Measurements from ENCODE around the gene CYP4V2.
A peak's percentile ranks its signal among the peaks of the same experiment; 100 is the strongest.

The CYP4V2 gene

DNA sequence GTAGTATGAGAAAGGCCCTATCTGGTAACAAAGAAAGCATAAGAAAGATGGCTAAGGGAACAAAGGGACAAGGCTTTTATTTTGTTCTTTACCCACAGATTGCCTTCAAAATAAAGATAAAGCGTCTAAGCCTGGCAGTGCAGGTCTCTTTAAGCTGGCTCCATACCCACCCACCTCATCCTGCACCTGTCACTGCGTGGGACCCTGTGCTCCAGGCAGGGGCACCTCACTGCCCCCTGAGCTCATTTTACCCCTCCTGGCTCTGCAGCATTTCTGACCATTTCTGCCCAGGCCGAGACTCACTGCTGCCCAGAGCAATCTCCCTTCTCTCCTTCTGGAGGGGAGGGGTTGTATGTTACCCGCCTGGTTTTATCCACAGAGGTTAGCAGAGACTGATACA, 1.7 kb upstream of the CYP4V2 start:
- no peak for DNase-seq (ENCODE audit: low spot score)

DNA sequence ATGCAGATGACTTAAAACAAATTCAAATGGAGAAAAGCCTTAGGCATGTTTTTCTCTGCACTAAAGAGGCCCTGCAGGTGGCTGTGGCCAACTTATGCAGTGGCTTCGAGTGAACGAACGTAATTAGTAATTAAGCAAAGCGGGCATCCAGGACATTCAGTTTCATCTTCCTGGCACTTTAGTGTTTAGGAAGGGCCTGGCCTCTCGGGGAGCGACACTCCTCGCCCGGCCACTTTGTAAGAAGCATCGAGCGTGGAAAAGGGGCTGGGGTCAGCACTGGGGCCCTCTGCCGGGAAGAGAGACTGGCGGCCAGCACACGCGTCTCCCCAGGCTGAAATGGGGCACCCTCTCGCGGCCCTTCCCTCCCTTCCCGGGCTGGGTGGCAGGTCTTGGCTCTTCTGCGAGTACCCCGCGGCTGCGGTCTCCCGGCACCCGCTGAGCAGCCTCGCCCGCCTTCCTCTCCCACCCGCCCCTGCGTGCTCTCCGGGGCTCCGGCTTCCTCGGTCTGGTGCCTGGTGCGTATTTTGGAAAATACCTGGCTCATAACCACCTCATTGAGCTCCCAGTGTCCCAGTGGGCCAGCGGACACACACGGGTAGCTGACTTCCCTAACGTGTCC, 677 bp upstream of the CYP4V2 start:
- DNase-seq (ENCODE audit: low spot score) = peak; percentile 41

DNA sequence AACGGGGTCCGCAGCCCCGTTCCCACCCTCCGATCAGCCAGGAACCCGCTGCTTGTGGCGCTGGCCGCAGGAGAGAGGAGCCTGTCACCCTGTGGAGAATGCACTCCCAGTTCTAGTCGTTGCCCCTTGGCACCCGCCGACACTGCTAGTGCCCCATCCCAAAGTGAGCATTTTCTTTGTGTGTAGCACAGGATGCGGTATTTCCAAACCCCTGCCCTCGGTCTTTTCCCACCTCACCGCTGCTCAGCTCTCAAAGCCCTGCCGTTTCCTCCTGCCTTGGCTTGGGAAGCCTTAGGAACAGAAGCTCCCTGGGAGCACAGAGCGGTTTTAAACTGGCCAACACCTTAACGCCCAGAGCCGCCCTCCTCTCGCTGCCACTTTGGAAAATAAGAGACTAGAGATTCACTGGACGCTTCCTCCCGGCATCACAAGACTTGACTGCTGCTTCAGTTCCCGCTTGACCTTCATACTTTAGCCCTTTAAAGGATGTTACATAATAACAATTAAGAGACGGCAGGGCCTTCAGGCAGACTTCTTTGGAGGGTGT, 772 bp downstream of the CYP4V2 start:
- peak; percentile 7 for DNase-seq (ENCODE audit: low spot score)

DNA sequence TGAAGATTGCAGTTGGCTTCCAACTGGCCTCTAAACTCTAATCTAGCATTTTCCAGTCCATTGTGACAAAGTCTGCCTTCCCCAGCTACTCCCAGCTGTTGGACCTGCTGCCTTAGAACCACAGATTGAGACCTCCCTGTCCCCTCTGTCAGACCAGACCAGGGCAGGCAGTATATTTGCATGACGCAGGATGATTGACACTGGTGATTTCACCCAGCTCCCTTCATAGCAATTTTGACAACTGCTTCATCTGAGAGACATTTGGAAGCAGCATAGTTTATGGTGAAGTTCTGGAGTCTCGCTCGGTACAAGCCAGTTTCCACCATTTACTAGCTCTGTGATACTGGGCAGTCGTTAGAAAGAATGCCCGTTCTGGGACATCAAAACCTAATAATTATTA, 2.5 kb downstream of the CYP4V2 start:
- no peak for DNase-seq (ENCODE audit: low spot score)

DNA sequence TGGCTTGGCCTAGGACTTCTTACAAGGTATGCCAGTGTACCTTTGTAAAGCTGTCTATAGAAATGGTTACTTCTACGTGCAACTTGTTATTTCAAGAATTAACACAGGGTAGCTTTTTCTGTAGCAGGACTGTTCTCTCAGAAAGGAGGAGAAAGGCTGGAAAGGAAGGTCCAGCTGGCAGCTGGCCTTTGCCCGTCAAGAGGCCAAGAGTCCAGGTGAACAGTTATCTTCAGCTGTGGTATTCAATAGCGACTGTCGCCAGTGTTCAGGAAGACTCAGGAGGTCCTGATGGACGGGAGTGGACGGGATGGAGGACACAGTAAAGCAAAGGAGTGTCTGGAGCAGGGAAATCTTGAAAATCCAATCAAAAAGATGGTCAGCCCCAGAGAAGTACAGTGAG, 4.7 kb downstream of the CYP4V2 start:
- DNase-seq (ENCODE audit: low spot score) = no peak

DNA sequence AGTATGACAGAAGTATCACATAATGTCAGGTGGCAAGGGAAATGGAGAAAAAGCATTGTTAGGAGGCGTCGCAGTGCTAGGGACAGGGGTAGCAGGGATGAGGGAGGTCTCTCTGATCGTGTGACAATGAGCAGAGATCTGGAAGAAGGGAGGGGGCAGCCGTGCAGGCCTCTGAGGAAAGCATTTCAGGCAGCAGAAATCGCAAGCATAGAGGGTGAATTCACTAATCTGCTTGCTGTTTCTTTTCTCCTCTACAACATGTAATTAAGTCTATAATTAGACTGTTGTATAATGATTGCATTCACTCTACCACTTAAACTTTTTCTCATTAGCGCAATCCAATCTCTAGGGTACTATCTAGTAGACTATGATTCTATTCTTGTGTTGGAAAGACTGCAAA, 9.1 kb downstream of the CYP4V2 start:
- DNase-seq (ENCODE audit: low spot score) = no peak

DNA sequence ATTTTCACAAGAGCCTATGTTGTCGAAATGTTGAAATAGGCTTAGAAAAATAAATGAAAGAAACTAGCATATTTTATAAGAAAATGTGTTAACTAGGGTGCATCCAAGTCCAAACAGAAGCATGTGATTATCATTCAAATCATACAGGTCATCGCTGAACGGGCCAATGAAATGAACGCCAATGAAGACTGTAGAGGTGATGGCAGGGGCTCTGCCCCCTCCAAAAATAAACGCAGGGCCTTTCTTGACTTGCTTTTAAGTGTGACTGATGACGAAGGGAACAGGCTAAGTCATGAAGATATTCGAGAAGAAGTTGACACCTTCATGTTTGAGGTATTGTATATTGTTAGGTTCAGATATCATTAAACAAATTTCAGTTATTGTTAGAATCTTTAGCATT, 9.6 kb downstream of the CYP4V2 start:
- no peak for DNase-seq (ENCODE audit: low spot score)

DNA sequence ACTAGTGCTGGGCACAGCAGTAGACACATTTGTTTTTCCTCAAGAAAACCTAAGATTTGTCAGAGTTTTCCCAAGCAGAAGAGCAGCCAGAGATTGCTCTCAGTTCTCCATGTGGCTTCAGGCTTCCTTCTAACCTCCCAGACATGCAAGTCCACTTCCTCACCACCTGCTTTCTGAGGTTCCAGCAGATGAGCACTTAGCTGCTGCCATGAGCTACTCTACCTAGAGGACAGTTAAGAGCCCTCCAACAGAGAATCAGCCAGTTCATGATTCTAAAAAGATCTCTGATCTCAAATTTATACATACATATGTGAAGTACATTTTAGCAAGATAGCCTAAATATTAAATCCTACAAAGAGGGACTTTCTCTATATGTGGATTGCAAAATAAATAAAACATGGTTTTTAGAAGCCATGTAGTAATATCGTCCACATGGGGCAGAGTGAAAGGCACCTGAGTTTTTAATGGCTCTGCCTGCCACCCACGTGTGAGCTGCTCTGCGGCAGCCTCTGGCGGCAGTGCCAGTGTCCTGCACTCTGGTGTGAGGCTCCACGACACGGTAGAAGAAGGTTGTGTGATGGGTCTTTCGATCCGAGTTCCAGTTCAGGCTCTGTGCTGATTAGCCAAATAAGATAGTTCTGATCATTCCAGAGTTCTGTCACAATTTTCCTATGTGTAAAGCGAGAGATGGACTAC, 10.3 kb downstream of the CYP4V2 start:
- peak; percentile 60 for DNase-seq (ENCODE audit: low spot score)

DNA sequence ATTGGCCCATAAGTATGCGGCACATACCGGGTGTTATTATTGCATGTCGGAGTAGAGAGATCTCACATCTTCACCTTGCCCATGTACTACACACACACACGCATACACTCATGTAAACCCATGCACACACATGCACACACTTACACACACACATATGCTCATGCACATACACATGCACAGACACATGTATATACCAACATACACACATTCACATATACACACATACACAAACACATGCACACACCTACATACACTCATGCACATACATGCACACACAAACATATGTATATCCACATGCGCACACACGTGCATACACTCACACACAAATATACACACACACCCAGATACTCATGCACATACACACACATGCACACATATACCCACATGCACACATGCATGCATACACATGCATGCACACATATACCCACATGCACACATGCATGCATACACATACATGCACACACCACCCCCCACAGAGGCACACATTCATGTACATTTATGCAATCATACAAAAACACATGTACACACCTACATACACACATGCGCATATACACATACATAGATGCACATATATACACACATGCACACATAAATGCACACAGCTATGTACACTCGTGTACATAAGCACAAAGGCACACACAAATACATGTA, 11.2 kb downstream of the CYP4V2 start:
- DNase-seq (ENCODE audit: low spot score) = no peak

DNA sequence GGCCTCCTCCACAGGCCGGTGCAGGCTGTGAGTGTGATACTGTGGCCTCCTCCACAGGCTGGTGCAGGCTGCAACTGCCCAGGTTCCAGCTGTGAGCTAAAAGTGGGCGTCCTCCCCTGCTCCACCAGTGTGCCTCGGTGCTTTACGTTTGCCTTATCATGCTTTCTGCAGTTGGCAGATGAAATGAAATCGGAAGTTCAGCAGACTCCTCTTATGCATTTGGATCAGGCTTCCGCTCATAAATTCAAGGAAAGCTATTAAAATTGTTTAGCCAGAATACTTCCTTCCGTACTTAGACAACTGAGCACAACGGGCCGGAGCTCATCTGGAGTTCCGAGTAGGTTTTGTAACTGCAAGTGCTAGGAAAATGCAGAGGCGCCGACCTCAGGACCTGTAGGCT, 12.0 kb downstream of the CYP4V2 start:
- no peak for DNase-seq (ENCODE audit: low spot score)

DNA sequence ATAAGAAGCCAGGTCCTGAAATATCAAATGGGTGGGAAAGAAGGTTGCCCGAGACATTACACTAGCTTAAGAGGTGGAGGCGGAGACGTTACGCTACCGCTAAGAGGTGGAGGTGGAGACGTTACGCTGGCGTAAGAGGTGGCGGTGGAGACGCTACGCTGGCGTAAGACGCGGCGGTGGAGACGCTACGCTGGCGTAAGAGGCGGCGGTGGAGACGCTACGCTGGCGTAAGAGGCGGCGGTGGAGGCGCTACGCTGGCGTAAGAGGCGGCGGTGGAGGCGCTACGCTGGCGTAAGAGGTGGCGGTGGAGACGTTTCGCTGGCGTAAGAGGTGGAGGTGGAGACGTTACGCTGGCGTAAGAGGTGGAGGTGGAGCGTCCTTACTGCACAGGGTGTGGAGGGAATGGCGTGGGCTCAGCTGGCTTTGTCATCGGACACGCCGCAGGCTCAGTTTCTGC, 12.8 kb downstream of the CYP4V2 start:
- no peak for DNase-seq (ENCODE audit: low spot score)

DNA sequence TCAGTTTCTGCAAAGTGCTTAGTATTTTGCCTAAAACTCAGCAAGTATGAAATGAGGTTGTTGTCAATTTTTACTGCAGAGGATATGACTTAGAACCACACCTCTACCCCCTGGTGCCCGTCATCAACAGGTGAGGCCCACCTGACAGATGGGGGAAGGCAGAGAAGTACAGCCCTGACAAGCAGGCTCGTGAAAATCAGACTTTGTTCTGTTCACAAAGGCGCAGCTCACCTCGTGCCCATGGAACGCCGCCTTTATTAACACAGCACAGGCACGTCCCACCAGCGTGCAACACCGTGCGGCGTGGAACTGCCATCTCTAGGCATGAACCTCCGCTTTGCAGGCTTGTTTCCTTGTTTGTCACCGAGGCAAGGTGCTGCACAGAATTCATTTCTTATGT, 13.3 kb downstream of the CYP4V2 start:
- DNase-seq (ENCODE audit: low spot score) = no peak

DNA sequence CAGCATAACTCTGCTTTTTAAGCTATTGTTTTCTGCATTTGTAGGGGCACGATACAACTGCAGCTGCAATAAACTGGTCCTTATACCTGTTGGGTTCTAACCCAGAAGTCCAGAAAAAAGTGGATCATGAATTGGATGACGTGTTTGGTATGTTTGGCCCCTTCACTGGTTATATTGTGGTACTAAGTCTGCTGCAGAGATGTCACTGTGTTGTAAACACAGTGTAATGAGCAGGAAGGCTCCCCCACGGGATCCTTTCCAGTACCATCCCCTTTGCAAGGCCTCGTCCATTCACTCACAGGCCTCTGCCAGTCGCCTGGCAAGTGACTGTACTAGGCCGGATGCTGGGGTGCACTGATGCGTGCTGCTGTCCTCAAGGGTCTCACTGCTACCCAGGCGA, 13.8 kb downstream of the CYP4V2 start:
- DNase-seq (ENCODE audit: low spot score) = no peak

DNA sequence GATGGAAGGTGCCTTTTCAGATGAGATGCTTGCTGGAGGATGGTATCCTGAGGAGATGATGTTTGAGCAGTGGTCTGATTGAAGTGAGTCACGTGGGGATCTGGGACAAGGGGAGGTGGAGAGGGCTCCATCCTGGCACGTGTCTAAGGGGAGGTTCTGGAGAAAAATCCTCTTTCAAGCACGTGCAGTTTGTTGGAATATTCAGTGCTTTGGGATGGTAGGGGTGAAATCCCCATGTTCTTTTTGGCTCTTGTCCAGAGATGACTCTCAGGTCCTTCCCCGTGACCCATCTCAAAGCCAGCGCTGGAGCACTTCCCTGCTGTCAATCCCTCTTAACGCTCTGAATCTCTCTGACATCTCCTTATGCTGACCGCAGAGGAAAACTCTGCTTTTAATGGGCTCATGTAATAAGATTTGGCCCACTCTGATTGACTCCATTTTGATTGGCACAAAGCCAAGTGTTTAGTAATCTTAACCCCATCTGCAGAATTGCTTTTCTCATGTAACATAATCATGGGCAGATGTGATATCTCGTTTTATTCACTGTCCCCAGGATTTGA, 25.2 kb downstream of the CYP4V2 start:
- no peak for DNase-seq (ENCODE audit: low spot score)

DNA sequence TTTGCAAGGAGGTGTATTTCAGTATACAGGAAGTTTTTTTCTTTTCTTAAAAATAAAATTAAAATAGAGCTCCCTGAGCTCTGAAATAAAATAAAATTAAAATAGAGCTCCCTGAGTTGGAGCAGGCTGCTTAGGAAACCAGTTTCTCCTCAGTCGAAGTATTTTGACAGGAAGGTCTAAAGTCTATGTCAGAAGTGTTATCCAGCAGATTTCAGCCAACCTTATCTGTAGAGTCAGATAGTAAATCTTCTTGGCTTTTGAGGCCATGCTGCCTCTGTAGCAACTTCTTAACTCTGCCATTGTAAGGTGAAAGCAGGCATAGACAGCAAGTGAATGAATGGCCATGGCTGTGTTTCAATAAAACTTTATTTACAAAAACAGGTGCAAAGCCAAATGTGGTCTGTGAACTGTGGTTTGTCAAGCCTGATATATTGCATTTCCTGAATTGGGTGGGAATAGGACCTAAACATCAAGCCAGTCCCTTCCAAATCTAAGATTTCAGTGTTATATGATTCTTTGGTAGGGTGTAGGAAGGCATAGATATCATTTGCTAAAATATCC, 26.4 kb downstream of the CYP4V2 start:
- DNase-seq (ENCODE audit: low spot score) = no peak

DNA sequence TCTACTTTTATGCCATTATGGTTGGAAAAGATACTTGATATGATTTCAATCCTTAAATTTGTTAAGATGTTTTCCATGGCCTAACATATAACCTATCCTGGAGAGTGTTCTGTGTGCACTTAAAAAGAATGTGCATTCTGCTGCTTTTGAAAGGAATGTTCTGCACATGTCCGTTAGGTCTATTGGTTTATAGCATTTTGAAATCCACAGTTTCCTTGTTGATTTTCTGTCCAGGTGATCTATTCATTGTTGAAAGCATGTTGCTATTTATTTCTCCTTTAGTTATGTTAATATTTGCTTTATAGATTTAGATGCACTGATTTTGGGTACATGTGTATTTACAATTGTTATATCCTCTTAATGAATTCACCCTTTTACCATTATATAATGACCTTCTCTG, 30.3 kb downstream of the CYP4V2 start:
- DNase-seq (ENCODE audit: low spot score) = no peak

DNA sequence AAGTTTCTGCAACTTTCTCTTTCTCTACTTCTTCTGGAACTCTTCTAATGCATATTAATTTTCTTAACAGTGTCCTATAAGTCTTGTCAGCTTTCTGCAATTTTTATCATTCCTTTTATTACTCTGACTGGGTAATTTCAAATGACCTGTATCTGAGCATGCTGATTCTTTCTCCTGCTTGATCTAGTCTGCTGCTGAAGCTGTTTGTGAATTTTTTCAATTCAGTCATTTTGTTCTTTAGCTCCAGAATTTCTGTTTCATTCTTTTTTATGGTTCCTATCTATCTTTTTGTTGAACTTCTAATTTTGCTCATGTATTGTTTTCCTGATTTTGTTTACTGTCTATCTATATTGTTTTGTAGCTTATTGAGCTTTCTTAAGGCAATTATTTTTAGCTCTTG, 34.5 kb downstream of the CYP4V2 start:
- no peak for DNase-seq (ENCODE audit: low spot score)

DNA sequence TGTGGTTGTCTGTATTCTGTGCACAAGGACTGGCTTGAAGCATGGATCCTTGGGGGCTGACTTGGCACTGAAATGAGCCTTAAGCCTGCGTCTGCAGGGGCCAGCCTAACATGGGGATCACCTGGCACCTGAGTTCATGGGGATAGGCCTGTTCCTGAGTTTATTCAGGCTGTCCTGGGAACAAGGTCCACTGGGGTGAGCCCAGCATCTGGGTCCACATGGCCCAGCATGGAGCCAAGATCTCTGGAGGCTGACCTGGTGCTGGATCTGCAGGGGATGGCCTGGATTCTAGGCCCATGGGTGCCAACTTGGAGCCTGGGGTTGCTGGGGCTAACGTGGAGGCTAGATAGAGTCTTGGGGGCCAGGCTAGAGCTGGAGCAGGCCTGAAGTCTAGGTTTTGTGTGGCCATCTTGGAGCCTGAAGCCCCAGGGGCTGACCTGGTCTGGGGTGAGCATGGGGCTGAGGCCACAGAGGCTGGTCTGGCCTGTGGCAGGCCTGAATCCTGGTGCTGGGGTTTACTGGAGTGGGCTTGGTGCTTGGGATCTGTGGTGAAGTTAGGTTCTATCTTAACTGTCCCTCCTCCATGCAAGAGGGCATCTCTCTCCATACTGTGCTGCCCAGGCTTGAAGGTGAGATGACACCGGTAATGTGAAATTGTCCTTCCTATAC, 35.3 kb downstream of the CYP4V2 start:
- no peak for DNase-seq (ENCODE audit: low spot score)

DNA sequence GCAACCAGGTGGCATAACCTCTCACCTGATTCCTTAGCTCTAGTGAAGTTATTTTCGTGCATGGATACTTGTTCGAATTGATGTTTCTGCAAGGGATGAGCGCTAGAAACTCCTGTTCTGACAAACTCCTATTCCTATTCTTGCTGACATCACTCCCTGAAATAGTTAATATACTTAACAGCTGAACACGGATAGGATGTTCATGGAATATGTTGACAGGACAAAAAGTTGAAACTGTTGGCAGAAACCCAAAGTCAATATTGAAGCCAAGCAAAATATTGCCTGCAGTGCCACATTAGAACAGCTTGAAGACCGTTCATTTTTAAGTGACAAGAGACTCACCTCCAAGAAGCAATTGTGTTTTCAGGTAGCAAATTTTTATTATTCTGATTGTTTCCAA, 35.9 kb downstream of the CYP4V2 start, which contains the start of gene KLKB1:
KLKB1 (plus strand) TSS at position 287 of the 400 bp plus-strand sequence. CDS start 689 bp downstream, outside the sequence.
- DNase-seq (ENCODE audit: low spot score) = no peak

DNA sequence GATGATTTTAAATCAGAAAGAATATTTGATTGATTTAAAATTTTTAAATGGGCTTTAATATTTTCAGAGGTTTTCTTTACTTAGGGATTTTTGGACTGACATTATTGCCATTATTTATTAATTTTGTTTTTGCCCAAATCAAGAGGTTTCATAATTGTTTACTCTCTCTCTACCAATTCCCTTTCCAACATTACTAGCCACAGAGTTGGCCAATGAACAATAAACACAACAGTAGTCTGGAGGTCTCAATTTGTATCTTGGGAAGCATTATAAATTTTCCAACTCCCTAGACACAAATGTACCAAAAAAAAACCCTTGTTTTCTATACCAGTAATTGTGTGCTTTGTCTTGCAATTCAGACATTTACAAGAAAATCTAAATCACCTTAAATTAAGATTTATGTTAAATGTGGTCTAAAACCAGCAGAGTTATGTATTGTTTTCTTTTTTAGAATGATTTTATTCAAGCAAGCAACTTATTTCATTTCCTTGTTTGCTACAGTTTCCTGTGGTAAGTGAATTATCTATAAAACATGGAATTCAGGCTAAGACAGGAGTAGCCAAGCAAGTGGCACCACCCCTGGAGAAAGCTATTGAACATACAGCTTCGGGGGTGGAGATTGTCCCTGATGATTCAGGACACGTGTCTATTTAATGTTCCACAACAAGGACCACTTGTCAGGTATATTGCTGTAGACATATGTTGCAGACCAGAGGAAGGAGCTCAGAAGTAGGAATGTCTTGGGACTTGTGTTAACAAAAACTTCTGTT, 36.6 kb downstream of the CYP4V2 start:
- DNase-seq (ENCODE audit: low spot score) = no peak

DNA sequence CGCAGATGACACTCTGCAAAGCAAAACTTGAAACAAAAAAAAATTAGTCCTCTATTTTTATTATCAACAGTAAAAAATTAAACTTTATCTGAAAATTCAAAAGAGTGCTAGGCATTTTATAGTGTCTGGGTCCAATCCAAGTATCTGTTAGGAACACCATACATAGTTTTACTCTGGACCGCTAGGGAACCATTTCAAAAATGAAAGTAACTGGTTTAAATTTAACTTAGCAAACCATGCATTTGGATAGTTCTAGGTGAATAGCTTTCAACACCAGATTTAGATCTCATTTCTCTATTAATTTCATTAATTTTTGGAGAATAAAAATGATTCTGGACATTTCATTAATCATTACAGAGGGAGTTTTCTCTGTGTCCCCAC, 37.1 kb downstream of the CYP4V2 start:
- DNase-seq (ENCODE audit: low spot score) = no peak

Measured in CD4-positive, alpha-beta T cell treated with Interleukin-15 for 4 hours (primary cell).